ENCODE results near the gene ERC1.
A peak's percentile ranks its signal among the peaks of the same experiment; 100 is the strongest.
"Not testable (repeated sequence)": the region's sequence is repeated elsewhere in the genome, so short reads cannot be mapped to it uniquely, and the experiment has no call there.

Gene ERC1

DNA sequence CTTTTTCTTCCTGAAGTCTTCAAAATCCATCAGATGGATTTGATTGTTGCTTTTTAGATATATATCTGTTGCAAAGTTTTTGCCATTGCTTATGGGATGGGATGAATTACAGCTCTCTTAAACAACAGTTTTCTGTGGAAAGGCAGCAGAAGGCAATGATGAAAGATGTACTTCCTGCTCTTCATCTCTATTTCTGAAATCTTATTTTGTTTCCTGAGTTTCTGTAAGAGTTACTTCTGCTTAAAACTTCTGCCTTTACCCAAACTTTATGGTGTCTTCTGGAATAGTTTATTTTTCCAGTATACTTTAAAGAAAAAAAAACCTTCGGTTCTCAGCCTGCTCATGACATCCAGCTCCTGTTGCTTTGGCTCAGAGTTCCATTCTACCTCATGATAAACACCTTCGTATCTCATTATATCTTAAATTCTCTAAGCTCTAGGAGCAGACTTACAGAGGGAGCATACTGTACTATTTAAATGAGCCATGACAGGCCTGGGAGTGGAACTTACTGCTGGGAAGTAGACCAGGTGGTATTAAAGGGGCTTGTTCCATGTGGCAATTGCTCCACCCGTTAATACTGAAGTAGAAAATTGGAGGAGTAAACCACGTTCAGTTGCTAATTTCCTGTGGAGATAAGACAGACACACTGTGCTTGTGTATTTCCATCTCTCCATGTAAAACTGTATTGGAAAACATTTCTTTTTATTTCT lies 314.9 kb downstream of the ERC1 start:
- H3K4me1 ChIP-seq (ENCODE audit: control insufficient read depth, insufficient read depth, low read length): no peaks in the 10 kb centered on the region
- no peaks in the 10 kb centered on the region for H3K27me3 ChIP-seq (ENCODE audit: control insufficient read depth, insufficient read depth, low read length)
- H3K4me3 ChIP-seq (ENCODE audit: low read length): no peak overlapping the region
- H3K36me3 ChIP-seq (ENCODE audit: control insufficient read depth, insufficient read depth, low read length): no peaks in the 10 kb centered on the region
- H3K9ac ChIP-seq (ENCODE audit: low read length): no peak overlapping the region
- H3K27ac ChIP-seq (ENCODE audit: low read depth, low read length): no peak overlapping the region

DNA sequence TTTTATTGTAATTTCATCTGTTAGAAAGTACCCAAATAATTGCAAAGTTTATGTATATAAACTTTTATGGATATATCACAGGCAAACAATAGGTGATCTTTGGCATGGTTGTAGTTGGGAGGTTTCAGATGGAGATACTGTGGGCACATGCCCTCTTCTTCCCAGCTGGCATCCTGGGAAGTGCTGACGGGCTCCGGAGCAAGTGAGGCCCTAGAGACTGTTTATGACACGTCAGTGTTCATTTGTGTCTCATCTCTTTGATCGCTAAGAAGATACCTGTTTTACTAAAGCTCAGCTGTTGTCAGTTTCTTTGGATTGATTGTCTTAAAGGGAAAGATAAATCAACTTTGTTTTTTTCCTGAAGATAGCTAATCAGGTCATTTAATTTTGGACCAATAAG lies 315.8 kb downstream of the ERC1 start:
- Histone ChIP-seq H3K4me1 (ENCODE audit: control insufficient read depth, insufficient read depth, low read length) (no peaks in the 10 kb centered on the region), H3K27me3 (ENCODE audit: control insufficient read depth, insufficient read depth, low read length) (no peaks in the 10 kb centered on the region), H3K36me3 (ENCODE audit: control insufficient read depth, insufficient read depth, low read length) (no peaks in the 10 kb centered on the region), H3K9ac (ENCODE audit: low read length) (no peak overlapping the region), H3K4me3 (ENCODE audit: low read length) (no peak overlapping the region), H3K27ac (ENCODE audit: low read depth, low read length) (no peak overlapping the region)

DNA sequence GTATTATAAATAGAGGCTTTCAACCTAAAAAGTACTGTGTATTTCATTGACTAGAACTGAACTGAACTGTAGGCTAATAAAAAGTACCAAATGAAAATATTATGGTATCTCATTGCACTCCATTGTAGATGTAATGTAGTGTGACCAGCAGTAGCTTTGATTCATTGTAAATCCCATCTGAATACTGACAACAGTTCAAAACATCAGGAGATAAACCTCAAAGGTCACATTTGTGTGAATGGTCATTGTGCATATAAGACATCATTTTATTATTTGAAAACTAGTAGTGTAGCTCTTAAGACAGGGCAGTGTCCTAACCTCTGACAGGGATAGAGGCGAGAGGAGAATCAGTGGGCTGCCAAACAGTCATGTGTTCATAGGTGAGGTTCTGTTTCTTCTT lies 316.8 kb downstream of the ERC1 start:
- H3K27me3 ChIP-seq (ENCODE audit: control insufficient read depth, insufficient read depth, low read length): no peaks in the 10 kb centered on the region
- no peaks in the 10 kb centered on the region for H3K36me3 ChIP-seq (ENCODE audit: control insufficient read depth, insufficient read depth, low read length)
- no peak overlapping the region for H3K27ac ChIP-seq (ENCODE audit: low read depth, low read length)
- H3K4me1 ChIP-seq (ENCODE audit: control insufficient read depth, insufficient read depth, low read length): no peaks in the 10 kb centered on the region
- no peak overlapping the region for H3K4me3 ChIP-seq (ENCODE audit: low read length)
- no peak overlapping the region for H3K9ac ChIP-seq (ENCODE audit: low read length)

DNA sequence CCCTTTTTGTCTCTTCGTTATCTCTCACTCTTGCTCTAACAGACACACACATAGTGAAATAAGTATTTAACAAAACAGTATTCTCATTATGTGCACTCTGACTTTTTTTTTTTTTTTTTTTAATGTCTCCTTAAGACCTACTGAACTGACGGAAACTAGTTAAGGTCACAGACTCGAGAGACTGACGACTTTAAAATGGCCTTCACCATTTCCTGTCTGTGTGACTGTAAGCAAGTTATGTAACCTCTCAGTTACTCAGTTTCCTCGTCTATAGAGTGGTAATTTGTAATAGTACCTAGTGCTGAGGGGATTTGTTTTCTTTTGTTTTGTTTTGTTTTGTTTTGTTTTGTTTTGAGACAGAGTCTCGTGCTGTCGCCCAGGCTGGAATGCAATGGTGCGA lies 318.6 kb downstream of the ERC1 start:
- H3K27me3 ChIP-seq (ENCODE audit: control insufficient read depth, insufficient read depth, low read length): no peaks in the 10 kb centered on the region

DNA sequence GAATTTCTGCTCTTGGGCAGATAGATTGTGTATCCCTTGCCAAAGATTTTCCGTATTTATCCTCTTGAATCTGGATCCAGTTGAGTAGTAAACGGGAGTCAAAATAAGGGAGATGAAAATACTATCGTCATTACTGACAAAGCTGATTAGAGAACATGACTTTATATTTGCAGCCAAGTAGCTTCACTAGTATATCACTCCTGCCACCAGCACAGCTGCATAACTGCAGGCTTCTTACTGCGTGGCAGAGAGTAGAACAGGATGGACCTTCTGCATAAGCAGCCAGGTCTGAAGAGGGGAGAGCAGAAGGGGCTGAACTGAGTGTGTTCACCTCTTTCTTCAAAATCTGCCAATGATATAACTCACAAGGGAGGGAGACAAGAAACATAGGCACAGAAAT lies 319.6 kb downstream of the ERC1 start:
- Histone ChIP-seq H3K36me3 (ENCODE audit: control insufficient read depth, insufficient read depth, low read length) (peaks cover 2% of the 10 kb centered on the region), H3K9ac (ENCODE audit: low read length) (no peak overlapping the region), H3K27ac (ENCODE audit: low read depth, low read length) (no peak overlapping the region), H3K4me3 (ENCODE audit: low read length) (no peak overlapping the region), H3K4me1 (ENCODE audit: control insufficient read depth, insufficient read depth, low read length) (no peaks in the 10 kb centered on the region), H3K27me3 (ENCODE audit: control insufficient read depth, insufficient read depth, low read length) (no peaks in the 10 kb centered on the region)

More for the DNA sequence above, 318.6 kb downstream of the ERC1 start:
- Histone ChIP-seq H3K4me3 (ENCODE audit: low read length) (no peak overlapping the region), H3K27ac (ENCODE audit: low read depth, low read length) (no peak overlapping the region), H3K9ac (ENCODE audit: low read length) (no peak overlapping the region), H3K4me1 (ENCODE audit: control insufficient read depth, insufficient read depth, low read length) (no peaks in the 10 kb centered on the region), H3K36me3 (ENCODE audit: control insufficient read depth, insufficient read depth, low read length) (no peaks in the 10 kb centered on the region)

DNA sequence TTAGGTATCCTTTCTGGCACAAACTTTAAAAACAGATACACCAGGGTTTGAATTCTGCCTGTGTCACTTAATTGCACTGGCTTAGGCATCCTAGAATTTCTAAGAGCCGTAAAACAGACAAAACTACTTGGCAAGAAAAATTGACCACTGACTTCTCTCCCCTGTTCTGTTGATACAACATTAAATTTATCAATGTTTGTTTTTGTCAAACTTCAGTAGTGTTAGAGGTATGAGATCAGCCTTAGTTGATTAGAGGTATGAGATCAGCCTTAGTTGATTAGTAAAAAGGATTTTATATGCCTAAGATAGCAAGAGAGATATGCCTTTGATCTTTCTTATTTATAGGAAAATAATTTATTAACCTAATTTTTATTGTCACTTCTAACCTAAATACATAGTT lies 320.1 kb downstream of the ERC1 start:
- H3K9ac ChIP-seq (ENCODE audit: low read length): no peak overlapping the region
- H3K27ac ChIP-seq (ENCODE audit: low read depth, low read length): no peak overlapping the region
- peaks cover 2% of the 10 kb centered on the region for H3K36me3 ChIP-seq (ENCODE audit: control insufficient read depth, insufficient read depth, low read length)

DNA sequence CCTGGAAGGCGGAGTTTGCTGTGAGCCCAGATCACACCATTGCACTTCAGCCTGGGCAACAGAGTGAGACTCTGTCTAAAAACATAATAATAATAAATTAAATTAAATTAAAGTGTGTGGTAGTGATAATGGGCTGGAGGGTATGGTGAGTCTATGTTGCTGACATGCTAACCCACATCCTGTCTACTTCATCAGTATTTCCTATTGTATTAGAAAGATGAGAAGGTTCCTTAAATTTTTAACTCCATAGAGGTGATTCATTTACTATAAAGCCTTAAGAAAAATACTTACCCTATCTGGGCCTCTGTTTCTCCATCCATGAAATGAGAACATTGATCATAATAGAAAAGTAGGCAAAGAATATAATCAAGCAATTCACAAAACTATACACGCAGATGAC lies 322.9 kb downstream of the ERC1 start:
- Histone ChIP-seq H3K4me1 (ENCODE audit: control insufficient read depth, insufficient read depth, low read length) (peaks cover 8% of the 10 kb centered on the region), H3K27me3 (ENCODE audit: control insufficient read depth, insufficient read depth, low read length) (no peaks in the 10 kb centered on the region), H3K4me3 (ENCODE audit: low read length) (no peak overlapping the region), H3K9ac (ENCODE audit: low read length) (no peak overlapping the region), H3K36me3 (ENCODE audit: control insufficient read depth, insufficient read depth, low read length) (peaks cover 2% of the 10 kb centered on the region), H3K27ac (ENCODE audit: low read depth, low read length) (no peak overlapping the region)

More for the DNA sequence above, 320.1 kb downstream of the ERC1 start:
- H3K27me3 ChIP-seq (ENCODE audit: control insufficient read depth, insufficient read depth, low read length): no peaks in the 10 kb centered on the region
- no peaks in the 10 kb centered on the region for H3K4me1 ChIP-seq (ENCODE audit: control insufficient read depth, insufficient read depth, low read length)
- no peak overlapping the region for H3K4me3 ChIP-seq (ENCODE audit: low read length)

DNA sequence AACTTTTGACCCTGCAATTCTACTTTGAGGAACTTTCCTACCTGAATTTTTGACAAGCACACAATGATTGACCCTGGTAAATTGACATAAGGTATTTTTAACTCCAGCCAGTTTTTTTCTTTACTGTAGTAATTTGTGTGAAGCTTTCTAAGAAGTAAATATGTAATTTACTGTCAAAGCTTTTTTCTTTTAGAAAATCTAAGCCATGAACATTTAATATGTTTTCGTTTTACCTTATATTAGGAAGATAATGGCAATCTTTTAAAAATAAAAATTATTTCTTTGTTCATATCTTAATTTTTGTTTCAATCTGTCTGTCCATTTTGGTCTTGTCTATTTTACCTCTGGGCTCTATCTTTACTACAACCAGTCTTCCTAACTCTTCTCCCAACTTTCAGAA lies 323.5 kb downstream of the ERC1 start:
- Histone ChIP-seq H3K9ac (ENCODE audit: low read length) (no peak overlapping the region), H3K27me3 (ENCODE audit: control insufficient read depth, insufficient read depth, low read length) (no peaks in the 10 kb centered on the region), H3K27ac (ENCODE audit: low read depth, low read length) (no peak overlapping the region), H3K4me1 (ENCODE audit: control insufficient read depth, insufficient read depth, low read length) (peaks cover 14% of the 10 kb centered on the region), H3K36me3 (ENCODE audit: control insufficient read depth, insufficient read depth, low read length) (peaks cover 2% of the 10 kb centered on the region), H3K4me3 (ENCODE audit: low read length) (no peak overlapping the region)

DNA sequence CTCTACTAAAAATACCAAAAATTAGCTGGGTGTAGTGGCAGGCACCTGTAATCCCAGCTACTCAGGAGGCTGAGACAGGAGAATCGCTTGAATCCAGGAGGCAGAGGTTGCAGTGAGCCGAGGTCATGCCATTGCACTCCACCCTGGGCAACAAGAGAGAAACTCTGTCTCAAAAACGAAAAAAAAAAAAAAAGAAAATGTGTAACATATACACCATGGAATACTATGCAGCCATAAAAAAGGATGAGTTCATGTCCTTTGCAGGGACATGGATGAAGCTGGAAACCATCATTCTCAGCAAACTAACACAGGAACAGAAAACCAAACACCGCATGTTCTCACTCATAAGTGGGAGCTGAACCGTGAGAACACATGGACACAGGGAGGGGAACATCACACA lies 326.0 kb downstream of the ERC1 start:
- not testable (repeated sequence) for H3K27ac ChIP-seq (ENCODE audit: low read depth, low read length); H3K4me3 ChIP-seq (ENCODE audit: low read length); H3K27me3 ChIP-seq (ENCODE audit: control insufficient read depth, insufficient read depth, low read length); H3K36me3 ChIP-seq (ENCODE audit: control insufficient read depth, insufficient read depth, low read length); H3K9ac ChIP-seq (ENCODE audit: low read length)
- H3K4me1 ChIP-seq (ENCODE audit: control insufficient read depth, insufficient read depth, low read length): peaks cover 14% of the 10 kb centered on the region

DNA sequence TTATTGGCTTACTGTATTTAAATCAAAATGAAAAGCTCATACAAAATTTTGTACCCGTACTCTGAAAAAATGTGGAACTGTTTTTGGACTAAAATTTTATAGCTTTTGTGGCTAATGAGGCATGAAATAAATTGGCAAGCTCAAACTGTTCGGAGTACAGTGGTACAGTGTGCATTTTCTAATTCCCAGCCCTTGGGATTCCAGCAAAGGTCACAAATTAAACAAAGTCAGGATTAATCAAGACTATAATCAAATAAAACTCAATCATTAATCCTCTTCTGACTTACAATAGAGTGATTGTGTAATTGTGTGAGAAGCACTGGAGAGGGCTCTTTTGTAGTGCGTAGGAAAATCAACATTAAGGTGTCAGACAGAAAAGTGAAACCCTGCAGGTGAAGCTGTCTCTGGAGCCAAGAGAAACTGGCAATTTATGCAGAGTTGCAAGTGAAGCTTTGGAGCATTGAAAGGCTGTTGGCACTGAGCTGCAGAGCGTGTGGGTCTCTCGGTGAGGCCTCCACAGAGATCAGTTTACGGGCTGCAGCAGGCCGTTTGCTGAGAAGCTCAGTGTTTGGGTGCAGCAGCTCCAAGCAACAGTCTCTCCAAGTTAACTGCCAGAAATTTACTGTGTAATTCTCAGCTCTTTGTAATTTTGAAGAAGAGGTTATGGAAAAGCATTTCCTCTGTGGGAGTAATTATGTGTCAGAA lies 327.5 kb downstream of the ERC1 start:
- Histone ChIP-seq H3K4me1 (ENCODE audit: control insufficient read depth, insufficient read depth, low read length) (peaks cover 14% of the 10 kb centered on the region), H3K4me3 (ENCODE audit: low read length) (peak overlapping the region; percentile 13), H3K27ac (ENCODE audit: low read depth, low read length) (peak overlapping the region; percentile 59), H3K36me3 (ENCODE audit: control insufficient read depth, insufficient read depth, low read length) (peaks cover 2% of the 10 kb centered on the region), H3K9ac (ENCODE audit: low read length) (no peak overlapping the region), H3K27me3 (ENCODE audit: control insufficient read depth, insufficient read depth, low read length) (no peaks in the 10 kb centered on the region)

DNA sequence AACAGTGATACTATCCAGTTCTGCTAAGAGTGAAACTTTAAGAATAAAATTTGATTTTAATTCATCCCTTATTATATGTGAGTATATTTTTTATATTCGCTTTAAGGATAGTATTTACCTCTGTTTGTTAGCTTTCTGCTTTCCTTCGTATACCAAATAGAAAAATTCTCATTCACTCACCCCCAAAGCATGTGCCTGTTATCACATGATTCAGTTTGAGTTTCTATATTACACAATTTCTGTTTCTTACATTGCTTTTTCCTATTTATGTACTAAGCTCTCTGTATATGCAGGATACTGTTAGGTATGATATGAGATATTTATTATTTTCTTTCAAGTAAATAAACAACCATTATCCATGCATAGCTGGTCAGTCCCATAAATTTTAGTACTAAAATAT lies 328.2 kb downstream of the ERC1 start:
- Histone ChIP-seq H3K27me3 (ENCODE audit: control insufficient read depth, insufficient read depth, low read length) (no peaks in the 10 kb centered on the region), H3K27ac (ENCODE audit: low read depth, low read length) (peak overlapping the region; percentile 59), H3K4me1 (ENCODE audit: control insufficient read depth, insufficient read depth, low read length) (peaks cover 14% of the 10 kb centered on the region), H3K9ac (ENCODE audit: low read length) (no peak overlapping the region), H3K4me3 (ENCODE audit: low read length) (no peak overlapping the region), H3K36me3 (ENCODE audit: control insufficient read depth, insufficient read depth, low read length) (peaks cover 2% of the 10 kb centered on the region)

DNA sequence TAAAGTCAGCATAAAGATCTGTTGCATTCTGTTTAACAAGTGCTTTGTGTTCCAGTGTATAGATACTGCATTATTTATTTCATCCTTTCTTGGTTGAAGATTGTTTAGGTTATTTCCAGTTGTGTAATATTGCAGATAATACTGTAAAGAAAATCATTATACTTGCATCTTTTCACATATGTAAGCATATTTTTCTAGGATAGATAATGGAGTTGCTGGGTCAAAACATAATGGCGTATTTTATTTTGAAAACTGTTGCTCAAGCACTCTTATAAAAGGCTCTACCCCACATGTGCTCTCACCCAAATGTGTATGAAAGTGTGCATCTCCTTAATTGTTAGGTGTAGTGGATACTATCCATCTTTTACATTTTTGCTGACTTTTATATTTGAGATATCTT lies 329.0 kb downstream of the ERC1 start:
- Histone ChIP-seq H3K9ac (ENCODE audit: low read length) (no peak overlapping the region), H3K4me3 (ENCODE audit: low read length) (no peak overlapping the region), H3K27ac (ENCODE audit: low read depth, low read length) (no peak overlapping the region), H3K4me1 (ENCODE audit: control insufficient read depth, insufficient read depth, low read length) (peaks cover 14% of the 10 kb centered on the region), H3K27me3 (ENCODE audit: control insufficient read depth, insufficient read depth, low read length) (no peaks in the 10 kb centered on the region), H3K36me3 (ENCODE audit: control insufficient read depth, insufficient read depth, low read length) (peaks cover under 1% of the 10 kb centered on the region)

DNA sequence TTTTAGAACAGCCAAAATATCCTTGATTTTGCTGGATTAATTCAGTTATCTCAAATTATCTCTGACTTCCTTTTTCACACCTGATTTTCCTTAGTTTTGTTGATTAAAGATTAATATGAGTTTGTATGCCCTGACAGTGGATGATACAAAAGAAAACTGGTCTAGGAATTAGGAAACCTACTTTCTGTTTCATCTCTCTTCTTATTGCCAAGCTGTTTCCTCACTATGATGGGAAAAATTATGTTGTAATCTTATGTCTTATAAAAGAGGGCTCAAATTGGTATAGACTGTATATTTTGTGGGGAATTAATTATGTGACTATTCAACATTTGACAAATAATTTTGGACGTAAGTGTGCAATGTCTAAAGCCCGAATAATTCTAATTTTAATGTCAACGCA lies 331.8 kb downstream of the ERC1 start:
- no peak overlapping the region for H3K4me3 ChIP-seq (ENCODE audit: low read length)
- no peak overlapping the region for H3K27ac ChIP-seq (ENCODE audit: low read depth, low read length)
- H3K36me3 ChIP-seq (ENCODE audit: control insufficient read depth, insufficient read depth, low read length): no peaks in the 10 kb centered on the region
- H3K27me3 ChIP-seq (ENCODE audit: control insufficient read depth, insufficient read depth, low read length): no peaks in the 10 kb centered on the region
- H3K9ac ChIP-seq (ENCODE audit: low read length): no peak overlapping the region
- H3K4me1 ChIP-seq (ENCODE audit: control insufficient read depth, insufficient read depth, low read length): peaks cover 14% of the 10 kb centered on the region
